Keratinocyte (primary cell): ENCODE results near the gene RBM3. TPM values are rescaled to one million over a fixed set of nuclear protein-coding genes. Genes with fewer than 3 reads are reported as not detected.
A peak's percentile ranks its signal among the peaks of the same experiment; 100 is the strongest.
"Not testable (repeated sequence)": the region's sequence is repeated elsewhere in the genome, so short reads cannot be mapped to it uniquely, and the experiment has no call there.

Source experiments
- DNase-seq: peaks from one replicate; pipeline ENCODE4 v3.0.0-alpha.2; 2011; ENCODE audit warnings: low read depth, missing footprints, low spot score
- FAIRE-seq: peaks from 2 replicates; lab custom pipeline; 2011; peaks lifted over from hg19 to GRCh38; lab: Jason Lieb, UNC
- H2AFZ ChIP-seq: 2 replicates; pipeline ENCODE4 v1.6.0; 2012; ENCODE audit warnings: low read length, control low read depth, inconsistent platforms; ENCODE audit not compliant: control insufficient read depth
- H3K27ac ChIP-seq: 2 replicates; pipeline ENCODE4 v1.5.1; 2011; ENCODE audit warnings: low read length; ENCODE audit not compliant: control insufficient read depth, insufficient read depth
- H3K27me3 ChIP-seq: 3 replicates; pipeline ENCODE4 v1.6.0; 2011; ENCODE audit warnings: low read length; ENCODE audit not compliant: control insufficient read depth, insufficient read depth; ENCODE audit errors: extremely low read depth
- H3K36me3 ChIP-seq, 2 experiments: 2 replicates in 1 of 2; 3 replicates in 1 of 2; pipeline ENCODE4 v1.5.1; 2011; ENCODE audit warnings: low read length in 2 of 2, mild to moderate bottlenecking in 1 of 2; ENCODE audit not compliant: control insufficient read depth in 2 of 2, insufficient read depth in 2 of 2; ENCODE audit errors: extremely low read depth in 1 of 2
- H3K4me1 ChIP-seq: 3 replicates; pipeline ENCODE4 v1.5.1; 2011; ENCODE audit warnings: low read length; ENCODE audit not compliant: control insufficient read depth, insufficient read depth; ENCODE audit errors: extremely low read depth
- H3K4me2 ChIP-seq: 3 replicates; pipeline ENCODE4 v1.6.0; 2011; ENCODE audit warnings: low read depth, low read length; ENCODE audit not compliant: control insufficient read depth, insufficient read depth; ENCODE audit errors: extremely low read depth
- H3K4me3 ChIP-seq, 3 experiments: fragments of 200-600 bp in 1 of 3; sonication (generic) in 1 of 3; 2 replicates in 2 of 3; 3 replicates in 1 of 3; pipeline ENCODE4 v1.5.1; 2011 to 2016; ENCODE audit warnings: low read length in 3 of 3, mild to moderate bottlenecking in 3 of 3, control low read depth in 2 of 3, inconsistent platforms in 1 of 3, low read depth in 1 of 3, mixed read lengths in 1 of 3, mixed run types in 1 of 3, moderate library complexity in 1 of 3; ENCODE audit not compliant: control insufficient read depth in 2 of 3, insufficient read depth in 2 of 3; ENCODE audit errors: extremely low read depth in 1 of 3
- H3K79me2 ChIP-seq: 2 replicates; pipeline ENCODE4 v1.6.0; 2012; ENCODE audit warnings: low read length; ENCODE audit not compliant: control insufficient read depth, insufficient read depth
- H3K9ac ChIP-seq: 3 replicates; pipeline ENCODE4 v1.6.0; 2011; ENCODE audit warnings: low read length; ENCODE audit not compliant: control insufficient read depth, insufficient read depth; ENCODE audit errors: extremely low read depth
- H3K9me1 ChIP-seq: 3 replicates; pipeline ENCODE4 v1.6.0; 2011; ENCODE audit warnings: low read length; ENCODE audit not compliant: control insufficient read depth, insufficient read depth; ENCODE audit errors: extremely low read depth
- H3K9me3 ChIP-seq: 2 replicates; pipeline ENCODE4 v1.5.1; 2012; ENCODE audit warnings: low read depth, low read length; ENCODE audit not compliant: control insufficient read depth
- H4K20me1 ChIP-seq: 3 replicates; pipeline ENCODE4 v1.6.0; 2011; ENCODE audit warnings: low read length; ENCODE audit not compliant: control insufficient read depth, insufficient read depth; ENCODE audit errors: extremely low read depth
- EZH2 ChIP-seq: IDR thresholded peaks from one replicate; pipeline ENCODE4 v1.6.1; 2012; ENCODE audit warnings: inconsistent platforms, mild to moderate bottlenecking, low read length, moderate library complexity
- dilution Hi-C: fragments of 300-500 bp; cut with MboI; formaldehyde crosslinking; loops from one replicate; pipeline ENCODE4 v1.7.0; 2020; ENCODE audit warnings: low sequenced_read_pairs; ENCODE audit not compliant: extremely low pct_ligation_motif_present
- polyA minus RNA-seq, 3 experiments: library from RNA; depleted of rRNA, polyadenylated mRNA; stranded (reverse); fragments of >200 nt; gene quantifications; 1 replicate in 1 of 3; 2 replicates in 1 of 3; 3 replicates in 1 of 3; pipeline ENCODE4 v1.2.3, GENCODE V29; 2011
- polyA plus RNA-seq, 5 experiments: library from polyadenylated mRNA; depleted of rRNA in 3 of 5; stranded (reverse) in 3 of 5; stranded (forward) in 1 of 5; unstranded in 1 of 5; fragments of >200 nt; gene quantifications; 1 replicate in 1 of 5; 2 replicates in 3 of 5; 3 replicates in 1 of 5; pipeline versions ENCODE4 v1.2.1 to v1.2.3, GENCODE V29; 2011 to 2012; ENCODE audit warnings: missing spikeins in 2 of 5, low read depth in 1 of 5, low replicate concordance in 1 of 5
- TF ChIP-seq, protein P1 (sequence below), 3 experiments: IDR thresholded peaks in 1 of 3; conservative IDR thresholded peaks in 1 of 3; optimal IDR thresholded peaks in 1 of 3; 2 replicates in 2 of 3; 3 replicates in 1 of 3; pipeline versions ENCODE3 to v1.5.1; 2011; ENCODE audit warnings: low read length in 3 of 3, mild to moderate bottlenecking in 3 of 3, moderate library complexity in 2 of 3, control low read depth in 1 of 3, inconsistent platforms in 1 of 3; ENCODE audit not compliant: insufficient read depth in 2 of 3; ENCODE audit errors: extremely low read depth in 1 of 3

Gene RBM3
- polyA plus RNA-seq (237 to 327 TPM (median 282 TPM) in 3 replicates), polyA minus RNA-seq (147 to 296 TPM (median 202 TPM) in 3 replicates)
- polyA plus RNA-seq (2011; ENCODE audit: low read depth), result 38.2 TPM
- 198 and 205 TPM in 2 replicates for polyA plus RNA-seq (2011; cell fraction: cytosol; rRNA removed)
- polyA plus RNA-seq (2011; cell fraction: nucleus; rRNA removed), result 200 and 256 TPM in 2 replicates
- polyA plus RNA-seq (2012; ENCODE audit: low replicate concordance), result 82.5 and 371 TPM in 2 replicates
- 149 TPM for polyA minus RNA-seq (2011; cell fraction: cytosol; rRNA and poly(A)+ RNA removed)
- 74.6 and 96.0 TPM in 2 replicates for polyA minus RNA-seq (2011; cell fraction: nucleus; rRNA and poly(A)+ RNA removed)

DNA sequence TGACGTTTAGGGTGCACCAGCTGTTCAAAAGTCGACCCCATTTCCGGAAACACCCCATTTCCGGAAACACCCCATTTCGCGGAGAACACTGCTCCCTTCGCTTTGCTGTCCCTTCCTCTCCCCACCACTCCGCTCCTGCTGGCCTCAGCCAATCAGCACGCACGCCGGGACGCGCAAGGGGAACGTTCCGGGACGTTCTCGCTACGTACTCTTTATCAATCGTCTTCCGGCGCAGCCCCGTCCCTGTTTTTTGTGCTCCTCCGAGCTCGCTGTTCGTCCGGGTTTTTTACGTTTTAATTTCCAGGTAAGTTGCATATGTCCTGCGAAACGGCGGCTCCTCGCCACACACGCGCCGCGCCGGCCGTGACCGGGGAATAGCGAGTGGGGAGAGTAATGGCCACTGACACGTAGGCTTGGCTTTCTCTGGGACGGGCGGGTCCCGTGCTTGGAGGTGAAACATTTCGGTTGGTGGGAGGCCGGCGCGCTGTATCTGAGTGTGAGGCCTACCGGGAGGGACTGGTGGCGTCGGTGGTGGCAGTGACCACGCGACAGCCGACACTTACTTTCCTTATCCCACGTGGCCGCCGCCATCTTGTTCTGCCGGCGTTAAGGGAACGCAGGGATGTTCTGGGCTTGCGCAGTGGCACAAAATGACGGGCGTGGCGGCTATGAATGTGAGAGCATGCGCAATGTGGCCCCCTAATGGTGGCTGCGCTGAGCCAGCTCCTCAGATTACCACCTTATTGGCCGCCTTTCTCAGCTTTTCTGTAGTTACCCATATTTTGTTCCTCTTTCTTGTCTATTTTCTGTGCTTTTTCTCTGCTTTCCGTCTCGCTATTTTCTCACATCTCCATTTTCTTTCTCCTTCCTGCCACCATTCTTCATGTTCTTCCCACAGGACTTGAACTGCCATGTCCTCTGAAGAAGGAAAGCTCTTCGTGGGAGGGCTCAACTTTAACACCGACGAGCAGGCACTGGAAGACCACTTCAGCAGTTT lies at the start of gene RBM3:
TSS of gene RBM3 (plus strand) at position 215 of the 997 bp plus-strand sequence. CDS start at position 912, 697 bp downstream.
- peak within 1 kb of the TSS; percentile 80 for H2AFZ ChIP-seq
- TF ChIP-seq, protein P1, sequence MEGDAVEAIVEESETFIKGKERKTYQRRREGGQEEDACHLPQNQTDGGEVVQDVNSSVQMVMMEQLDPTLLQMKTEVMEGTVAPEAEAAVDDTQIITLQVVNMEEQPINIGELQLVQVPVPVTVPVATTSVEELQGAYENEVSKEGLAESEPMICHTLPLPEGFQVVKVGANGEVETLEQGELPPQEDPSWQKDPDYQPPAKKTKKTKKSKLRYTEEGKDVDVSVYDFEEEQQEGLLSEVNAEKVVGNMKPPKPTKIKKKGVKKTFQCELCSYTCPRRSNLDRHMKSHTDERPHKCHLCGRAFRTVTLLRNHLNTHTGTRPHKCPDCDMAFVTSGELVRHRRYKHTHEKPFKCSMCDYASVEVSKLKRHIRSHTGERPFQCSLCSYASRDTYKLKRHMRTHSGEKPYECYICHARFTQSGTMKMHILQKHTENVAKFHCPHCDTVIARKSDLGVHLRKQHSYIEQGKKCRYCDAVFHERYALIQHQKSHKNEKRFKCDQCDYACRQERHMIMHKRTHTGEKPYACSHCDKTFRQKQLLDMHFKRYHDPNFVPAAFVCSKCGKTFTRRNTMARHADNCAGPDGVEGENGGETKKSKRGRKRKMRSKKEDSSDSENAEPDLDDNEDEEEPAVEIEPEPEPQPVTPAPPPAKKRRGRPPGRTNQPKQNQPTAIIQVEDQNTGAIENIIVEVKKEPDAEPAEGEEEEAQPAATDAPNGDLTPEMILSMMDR (optimal IDR thresholded peaks at IDR 0.05 in 1 of 3, IDR thresholded peaks at IDR 0.05 in 1 of 3, conservative IDR thresholded peaks at IDR 0.05 in 1 of 3; ENCODE audit: extremely low read depth in 1 of 3, insufficient read depth in 2 of 3, low read length in 3 of 3), result peak; percentile 34 to 62 (median 35)
- no peak for TF ChIP-seq EZH2
- dilution Hi-C loops, result no loop called here

DNA sequence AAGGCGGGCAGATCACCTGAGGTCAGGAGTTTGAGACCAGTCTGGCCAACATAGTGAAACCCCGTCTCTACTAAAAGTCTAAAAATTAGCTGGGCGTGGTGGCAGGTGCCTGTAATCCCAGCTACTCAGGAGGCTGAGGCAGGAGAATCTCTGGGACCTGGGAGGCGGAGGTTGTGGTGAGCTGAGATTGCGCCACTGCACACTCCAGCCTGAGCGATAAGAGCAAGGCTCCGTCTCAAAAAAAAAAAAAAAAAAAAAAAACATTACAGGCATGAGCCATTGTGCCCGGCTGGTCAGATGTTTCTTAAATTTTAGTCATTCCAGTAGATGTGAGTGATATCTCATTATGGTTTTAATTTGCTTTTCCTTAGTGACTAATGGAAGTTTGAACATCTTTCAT lies 48.4 kb upstream of the RBM3 start:
- FAIRE-seq, H3K27ac ChIP-seq, H3K9me1 ChIP-seq, H2AFZ ChIP-seq, dilution Hi-C loops, DNase-seq, H3K27me3 ChIP-seq, H3K4me3 ChIP-seq, H3K9ac ChIP-seq, H3K9me3 ChIP-seq, H3K4me2 ChIP-seq, H4K20me1 ChIP-seq, H3K4me1 ChIP-seq: not testable (repeated sequence)
- H3K36me3 ChIP-seq, result peaks cover 9 to 24% of the 10 kb centered on the region in 2 experiments
- peaks cover 23% of the 10 kb centered on the region for H3K79me2 ChIP-seq

More for the DNA sequence above, at the start of gene RBM3:
- DNase-seq, result no peak
- Histone ChIP-seq H3K36me3 (peaks cover 6 to 16% of the 10 kb centered on the region in 2 experiments), H3K9me1 (no peaks in the 10 kb centered on the region), H3K4me1 (peaks cover 19% of the 10 kb centered on the region), H3K9me3 (no peaks in the 10 kb centered on the region), H3K4me3 (peak within 1 kb of the TSS; percentile 60 to 92 (median 63)), H3K27ac (peak within 1 kb of the TSS; percentile 96), H3K9ac (peak within 1 kb of the TSS; percentile 98), H3K27me3 (no peaks in the 10 kb centered on the region), H3K79me2 (peaks cover 20% of the 10 kb centered on the region), H4K20me1 (no peaks in the 10 kb centered on the region), H3K4me2 (peak within 1 kb of the TSS; percentile 85)
- FAIRE-seq, result no peak
